CD1c-positive myeloid dendritic cell (primary cell): Measurements from ENCODE around the gene EXD3.
"Not testable (repeated sequence)": the region's sequence is repeated elsewhere in the genome, so short reads cannot be mapped to it uniquely, and the experiment has no call there.

ENCODE experiments used
- DNase-seq: peaks from one replicate; pipeline ENCODE4 v3.0.0-alpha.2; 2016; ENCODE audit errors: extremely low spot score

EXD3 gene

DNA sequence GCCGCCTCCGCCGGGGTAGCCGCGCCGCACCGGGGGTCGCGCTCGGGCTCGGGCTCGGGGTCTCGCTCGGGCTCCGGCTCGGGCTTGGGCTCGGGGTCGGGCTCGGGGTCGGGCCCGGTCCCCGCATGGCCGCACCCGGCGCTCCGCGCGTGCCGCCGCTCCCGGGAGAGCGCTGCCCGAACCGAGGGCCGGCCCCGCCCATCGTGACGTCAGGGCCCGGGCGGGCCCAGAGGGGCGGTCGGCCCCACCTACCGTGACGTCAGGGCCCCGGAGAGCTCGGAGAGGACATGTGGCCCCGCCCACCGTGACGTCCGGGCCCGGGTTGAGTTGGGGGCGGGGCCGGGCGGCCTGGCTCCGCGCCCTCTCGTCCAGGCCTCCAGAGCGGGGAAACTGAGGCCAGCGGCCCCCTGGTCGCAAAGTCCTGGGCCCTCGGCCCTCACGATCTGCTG lies 36.2 kb upstream of the EXD3 start, which contains the start of gene NSMF:
Gene NSMF, minus strand, starts transcription at position 183 of the 449 bp plus-strand sequence. CDS start 232 bp downstream, outside the sequence.
- peak; percentile 97 for DNase-seq

DNA sequence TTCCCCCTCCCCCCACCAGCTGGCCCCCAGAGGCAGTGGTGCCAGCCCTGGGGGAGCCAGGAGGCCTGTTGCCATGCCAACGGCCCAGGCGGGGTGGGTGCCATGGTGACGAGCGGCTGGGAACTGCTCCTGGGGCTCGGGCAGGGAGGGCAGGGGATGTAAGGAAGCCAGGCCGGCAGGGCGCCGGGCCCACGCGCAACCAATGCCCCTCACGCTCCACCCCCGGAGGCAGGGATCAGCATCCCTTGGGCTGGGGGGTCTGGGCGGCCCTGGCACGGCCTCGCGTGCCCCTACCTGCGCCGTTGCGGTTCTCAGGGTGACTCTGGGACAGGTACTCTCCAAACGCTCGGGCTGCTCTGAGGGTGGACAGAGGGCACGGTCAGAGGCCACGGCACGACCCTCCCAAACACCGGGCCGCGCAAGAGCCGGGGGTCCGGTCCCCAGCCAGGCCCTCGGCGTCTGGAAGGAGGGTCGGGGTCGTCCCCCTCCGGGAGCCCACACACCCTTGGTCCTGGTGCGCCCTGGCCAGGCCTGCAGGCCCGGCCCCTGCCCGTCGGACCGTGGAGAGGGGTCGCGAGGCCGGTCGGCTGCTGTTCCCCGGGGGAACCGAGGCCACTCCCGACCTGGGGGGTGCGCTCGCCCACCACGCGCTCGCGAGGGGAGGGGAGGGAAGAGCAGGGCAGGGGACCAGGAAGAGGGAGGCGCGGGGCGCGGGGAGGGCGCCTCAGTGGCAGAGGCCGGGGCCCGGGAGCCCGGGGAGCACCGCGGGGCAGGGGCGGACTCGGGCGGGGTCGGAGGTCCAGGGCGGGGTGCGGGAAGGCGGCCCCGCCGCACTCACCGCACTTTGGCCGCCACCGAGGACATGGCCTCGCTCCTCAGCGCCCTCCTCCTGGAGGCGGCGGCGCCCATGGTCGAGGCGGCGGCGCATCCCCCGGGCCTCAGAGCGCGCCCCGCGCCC lies 35.5 kb upstream of the EXD3 start:
- DNase-seq, result no peak

DNA sequence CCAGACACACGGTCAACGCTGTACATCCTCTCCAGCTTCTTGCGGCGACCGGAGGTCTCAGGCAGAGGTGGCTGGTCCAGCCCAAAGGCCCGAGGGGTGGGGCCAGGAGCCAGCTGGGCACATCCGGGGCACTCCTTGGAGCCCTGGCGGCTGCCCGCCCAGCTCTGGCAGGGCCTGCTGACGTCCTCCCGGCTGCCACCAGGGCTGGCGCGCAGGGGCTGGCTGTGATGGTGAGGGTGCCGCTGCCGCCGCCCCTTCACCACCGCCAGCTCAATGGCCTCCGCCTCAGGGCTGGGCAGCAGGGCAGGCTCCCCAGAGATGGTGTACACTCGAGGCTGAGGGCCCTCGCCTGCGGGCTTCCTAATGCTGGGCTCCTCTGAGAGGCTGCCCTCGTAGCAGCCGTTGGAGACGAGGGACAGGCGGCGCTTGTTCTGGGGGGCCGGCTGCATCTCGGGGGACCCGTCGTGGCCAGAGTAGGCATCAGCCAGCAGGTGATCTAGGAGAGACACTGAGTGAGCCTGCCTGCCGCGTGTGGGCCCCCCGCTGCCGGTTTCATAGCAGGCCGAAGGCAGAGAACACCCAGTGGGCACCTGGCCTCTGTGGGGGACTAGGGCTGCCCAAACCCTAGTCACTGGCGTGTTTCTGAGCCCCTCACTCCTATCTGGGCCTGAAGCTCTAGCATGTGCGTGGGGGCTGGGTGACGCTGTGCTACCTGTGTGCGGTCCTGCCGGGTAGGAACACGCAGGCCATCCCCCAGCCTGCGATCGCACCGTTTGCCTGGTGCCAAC lies 34.6 kb upstream of the EXD3 start:
- DNase-seq, result no peak

DNA sequence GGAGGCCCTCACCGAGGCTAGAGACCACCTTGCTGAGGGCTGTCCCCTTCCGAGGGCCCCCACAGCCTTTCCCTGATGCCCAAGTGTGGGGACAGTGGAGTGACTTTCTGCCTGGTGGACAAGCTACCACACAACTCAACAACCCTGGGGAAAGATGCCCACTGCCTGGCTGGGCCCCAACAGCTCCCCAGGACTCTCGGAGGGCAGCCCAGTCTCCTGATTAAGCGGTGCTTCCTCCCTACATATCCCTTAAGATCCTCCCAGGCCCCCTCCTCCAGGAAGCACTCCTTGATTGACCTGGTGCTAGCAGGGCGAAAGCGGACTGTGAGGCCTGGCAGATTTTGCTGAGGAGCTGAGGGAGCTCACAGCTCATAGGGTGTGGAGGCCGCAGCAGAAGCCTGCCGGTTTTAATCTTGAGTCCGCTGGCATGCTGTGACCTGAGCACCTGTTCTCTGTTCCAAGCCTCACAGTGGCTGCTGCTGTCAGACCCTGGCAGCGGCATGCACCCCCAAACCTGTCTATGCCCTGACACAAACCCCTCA lies 34.0 kb upstream of the EXD3 start:
- DNase-seq, result no peak

DNA sequence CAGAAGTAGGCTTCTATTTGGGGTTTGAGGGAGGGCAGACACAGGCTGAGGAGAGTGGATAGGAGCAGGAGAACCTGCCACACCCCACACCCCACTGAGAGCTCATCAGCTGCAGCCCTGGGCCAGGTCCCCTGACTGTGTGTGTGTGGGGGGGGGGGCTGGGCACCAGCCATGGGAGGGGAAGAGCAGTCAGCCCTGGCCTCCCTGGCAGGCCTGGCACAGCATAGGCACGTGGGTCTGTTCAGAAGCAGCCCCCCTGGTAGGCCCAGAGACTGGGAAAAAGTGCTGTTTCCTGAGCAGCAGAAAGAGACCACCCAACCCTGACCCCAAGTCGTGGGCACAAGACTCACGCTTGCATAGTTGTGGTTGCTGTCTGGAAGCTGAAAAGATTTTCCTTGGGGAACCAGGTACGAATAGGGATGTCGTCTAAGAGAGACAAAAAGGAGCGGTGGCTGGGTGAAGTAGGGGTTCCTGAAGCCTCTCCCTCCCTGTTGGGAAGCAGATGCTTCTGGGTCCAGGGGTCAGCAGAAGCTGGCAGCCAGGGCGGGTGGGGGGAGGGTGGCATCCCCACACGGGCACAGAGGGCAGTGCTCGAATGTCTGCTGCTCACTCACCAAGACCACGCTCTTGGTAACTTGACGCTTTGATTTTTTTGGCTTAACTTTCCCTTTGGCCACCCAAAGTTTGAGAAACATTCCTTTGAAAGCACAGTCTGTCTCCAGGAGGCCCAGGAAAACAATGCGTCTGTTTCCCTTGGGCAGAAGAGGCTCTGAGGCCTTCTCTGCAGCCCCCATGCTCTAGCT lies 33.3 kb upstream of the EXD3 start:
- DNase-seq, result no peak

DNA sequence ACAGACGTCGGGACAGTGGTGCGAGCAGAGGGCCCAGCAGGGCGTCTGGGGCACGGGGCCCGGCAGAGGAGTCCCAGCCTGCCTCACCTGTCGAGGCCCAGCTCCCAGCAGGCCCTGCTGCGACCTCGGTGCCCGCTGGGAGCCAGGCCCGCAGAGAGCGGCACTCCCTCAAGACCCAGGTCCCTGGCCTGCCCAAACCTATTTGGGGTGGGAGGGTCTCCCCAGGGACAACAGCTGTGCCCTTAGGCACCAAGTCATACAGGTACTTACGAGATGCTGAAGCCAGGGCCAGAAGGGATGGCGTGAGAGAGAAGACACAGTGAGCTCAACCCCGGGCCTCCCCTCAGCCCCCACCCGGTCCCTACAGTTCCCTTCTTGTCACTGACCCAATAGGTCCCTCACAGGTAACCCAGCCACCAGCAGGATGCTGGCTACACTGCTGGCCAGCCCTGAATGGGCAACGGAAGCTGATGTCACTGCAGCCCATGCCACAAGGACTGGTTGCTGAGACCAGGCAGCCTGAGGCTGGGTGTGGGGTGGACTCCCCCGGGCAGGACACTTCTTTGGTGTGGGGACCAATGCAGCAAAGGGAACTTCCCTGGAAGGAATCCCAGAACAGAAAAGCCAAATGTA lies 32.5 kb upstream of the EXD3 start:
- DNase-seq, result no peak

DNA sequence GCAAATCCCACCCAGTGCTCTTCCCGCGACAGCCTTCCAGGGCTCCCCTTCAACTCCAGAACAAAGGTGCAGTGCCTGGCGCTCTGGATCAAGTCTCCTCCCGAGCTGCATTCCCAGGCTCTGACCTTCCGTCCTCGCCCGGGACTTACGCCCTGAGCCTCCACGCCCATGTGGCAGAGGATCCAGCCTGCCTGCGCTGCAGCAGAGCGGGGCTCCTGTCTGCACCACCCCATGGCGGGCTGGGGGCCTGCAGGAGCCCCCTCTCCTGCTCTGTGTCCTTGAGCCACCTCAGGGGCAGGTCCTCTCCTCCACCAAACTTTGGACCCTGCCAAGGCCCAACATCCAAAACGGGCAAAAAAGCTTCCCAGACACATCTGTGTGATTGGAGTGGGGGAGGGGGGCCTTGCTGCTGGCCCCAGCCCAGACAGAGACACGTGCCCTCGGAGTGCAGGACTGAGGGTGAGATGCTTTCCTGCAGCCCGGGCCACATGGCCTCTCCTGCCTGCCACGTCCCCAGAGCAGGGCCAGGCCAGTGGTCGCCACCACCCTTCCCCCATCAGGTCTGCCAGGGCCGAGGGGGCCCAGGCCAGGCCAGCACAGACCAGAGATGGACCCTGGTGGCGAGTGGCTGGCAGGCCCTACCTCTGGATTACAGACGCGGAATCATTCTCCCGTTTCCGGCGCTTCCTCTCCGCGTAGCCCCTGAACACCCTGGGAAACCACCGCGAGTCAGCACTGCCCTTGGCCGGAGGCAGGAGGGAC lies 31.8 kb upstream of the EXD3 start:
- no peak for DNase-seq

DNA sequence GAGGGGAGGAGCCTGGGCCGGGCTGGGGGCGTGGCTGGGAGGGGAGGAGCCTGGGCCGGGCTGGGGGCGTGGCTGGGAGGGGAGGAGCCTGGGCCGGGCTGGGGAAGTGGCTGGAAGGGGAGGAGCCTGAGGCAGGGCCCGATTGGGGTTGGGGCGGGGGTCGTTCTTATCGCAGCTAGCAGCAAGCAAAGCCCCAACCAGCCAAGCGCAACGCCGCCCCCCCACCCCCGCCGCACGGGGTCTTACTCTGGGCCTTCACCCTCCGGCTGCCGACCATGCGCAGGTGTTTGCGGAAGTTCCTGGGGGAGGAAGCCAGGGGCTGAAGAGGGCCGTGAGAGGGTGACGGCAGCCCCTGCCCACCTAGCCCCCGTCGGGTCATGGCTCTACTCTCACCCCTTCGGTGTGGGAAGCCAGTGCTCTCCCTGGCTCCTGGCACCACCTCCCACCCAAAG lies 31.2 kb upstream of the EXD3 start:
- DNase-seq, result peak; percentile 49

DNA sequence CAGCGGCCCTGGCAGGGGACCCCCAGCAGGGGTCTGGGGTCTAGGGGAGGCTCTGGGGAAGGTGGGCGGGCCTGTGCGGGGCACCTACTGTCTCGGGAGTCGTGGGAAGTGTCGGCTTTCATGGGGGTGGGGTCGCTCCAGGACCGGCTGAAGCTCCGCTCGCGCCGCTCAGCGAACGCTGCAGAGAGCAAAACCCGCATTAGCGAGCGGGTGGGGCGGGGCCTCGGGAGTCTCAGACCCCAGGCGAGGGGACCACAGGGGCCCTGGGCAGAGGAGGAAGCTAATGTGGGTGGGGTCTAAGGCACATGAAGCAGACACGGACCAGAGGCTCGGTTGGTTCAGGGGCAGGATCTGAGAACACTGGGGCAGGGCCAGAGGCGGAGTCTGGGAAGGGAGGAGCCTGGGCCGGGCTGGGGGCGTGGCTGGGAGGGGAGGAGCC lies 30.7 kb upstream of the EXD3 start:
- peak; percentile 83 for DNase-seq

DNA sequence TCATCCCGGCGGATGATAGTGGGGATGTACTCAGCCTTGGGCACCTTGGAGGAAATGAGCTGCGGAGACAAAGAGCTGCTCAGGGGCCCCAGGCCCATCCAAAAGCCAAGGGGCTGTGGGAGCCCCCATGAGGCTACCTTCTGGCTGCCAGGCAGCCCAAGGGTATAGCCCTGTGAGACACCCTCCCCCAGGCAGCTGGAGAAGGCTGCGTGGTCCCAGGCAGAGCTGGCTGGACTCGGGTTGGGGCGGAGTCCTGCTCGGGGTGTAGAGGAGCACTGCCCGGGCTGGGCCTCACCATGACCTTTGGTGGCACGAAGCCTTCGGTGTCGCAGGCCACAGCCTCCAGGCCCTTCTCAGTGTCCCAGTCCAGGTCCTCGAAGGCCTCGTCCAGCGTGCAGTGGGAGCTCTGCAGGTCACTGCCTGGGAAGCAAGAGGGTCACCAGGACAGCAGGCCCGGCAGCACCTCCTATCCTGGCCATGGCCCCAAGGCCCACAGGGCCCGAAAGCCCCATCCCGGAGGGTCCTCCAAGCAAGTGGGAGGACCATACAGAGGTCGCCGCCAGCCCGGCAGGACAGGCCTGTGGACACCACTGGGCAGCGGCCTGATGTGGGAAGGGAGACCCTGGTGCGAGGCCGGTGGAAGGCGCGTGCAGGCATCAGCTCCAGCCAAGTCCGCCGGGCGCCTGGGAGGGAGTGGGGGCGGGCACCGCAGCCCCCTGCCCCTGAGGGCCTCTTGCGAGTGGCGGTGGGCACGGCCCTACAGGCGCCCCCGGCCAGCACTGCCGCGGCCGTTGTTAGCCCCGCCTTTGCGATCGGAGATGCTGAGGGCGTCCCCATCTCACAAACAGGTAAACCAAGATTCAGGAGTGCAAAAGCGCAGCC lies 30.0 kb upstream of the EXD3 start:
- DNase-seq, result no peak

DNA sequence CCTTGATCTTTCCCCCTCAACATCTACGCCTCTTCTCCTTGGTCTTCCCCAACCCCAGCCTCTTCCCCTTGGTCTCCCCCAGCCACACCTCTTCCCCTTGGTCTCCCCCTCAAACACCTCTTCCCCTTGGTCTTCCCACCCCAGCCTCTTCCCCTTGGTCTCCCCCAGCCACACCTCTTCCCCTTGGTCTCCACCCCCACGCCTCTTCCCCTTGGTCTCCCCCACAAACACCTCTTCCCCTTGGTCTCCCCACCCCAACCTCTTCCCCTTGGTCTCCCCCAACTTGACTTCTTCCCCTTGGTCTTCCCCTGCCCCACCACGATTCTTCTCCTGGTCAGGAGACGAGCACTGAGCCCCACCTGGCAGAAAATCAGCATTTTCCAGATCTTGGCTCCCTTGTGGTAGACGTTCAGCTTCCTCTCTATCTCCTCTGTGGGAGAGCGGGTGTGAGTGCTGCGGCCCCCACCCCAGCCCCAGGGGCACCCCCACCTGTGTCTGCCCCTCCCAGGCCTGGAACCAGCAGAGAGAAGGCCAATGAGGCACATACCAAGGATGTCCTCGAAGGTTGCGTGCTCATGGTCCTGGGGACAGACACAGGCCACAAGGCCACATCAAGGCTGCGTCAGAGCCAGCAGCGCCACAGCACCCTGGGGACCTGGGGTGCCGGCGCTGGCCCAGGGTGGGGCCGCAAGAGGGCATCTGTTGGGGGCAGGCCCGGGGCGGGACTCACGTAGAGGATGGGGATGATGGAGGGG lies 29.2 kb upstream of the EXD3 start:
- peak; percentile 14 for DNase-seq

DNA sequence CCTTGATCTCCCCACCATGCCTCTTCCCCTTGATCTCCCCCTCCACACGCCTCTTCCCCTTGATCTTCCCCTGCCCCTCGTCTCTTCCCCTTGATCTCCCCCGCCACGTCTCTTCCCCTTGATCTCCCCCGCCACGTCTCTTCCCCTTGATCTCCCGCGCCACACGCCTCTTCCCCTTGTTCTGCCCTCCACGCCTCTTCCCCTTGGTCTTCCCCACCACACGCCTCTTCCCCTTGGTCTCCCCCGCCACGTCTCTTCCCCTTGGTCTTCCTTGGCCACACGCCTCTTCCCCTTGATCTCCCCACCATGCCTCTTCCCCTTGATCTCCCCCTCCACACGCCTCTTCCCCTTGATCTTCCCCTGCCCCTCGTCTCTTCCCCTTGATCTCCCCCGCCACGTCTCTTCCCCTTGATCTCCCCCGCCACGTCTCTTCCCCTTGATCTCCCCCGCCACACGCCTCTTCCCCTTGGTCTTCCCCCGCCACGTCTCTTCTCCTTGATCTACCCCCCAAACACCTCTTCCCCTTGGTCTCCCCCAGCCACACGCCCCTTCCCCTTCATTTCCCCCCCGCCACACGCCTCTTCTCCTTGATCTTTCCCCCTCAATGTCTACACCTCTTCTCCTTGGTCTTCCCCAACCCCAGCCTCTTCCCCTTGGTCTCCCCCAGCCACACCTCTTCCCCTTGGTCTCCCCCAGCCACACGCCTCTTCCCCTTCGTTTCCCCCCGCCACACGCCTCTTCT lies 28.5 kb upstream of the EXD3 start:
- DNase-seq, result not testable (repeated sequence)

DNA sequence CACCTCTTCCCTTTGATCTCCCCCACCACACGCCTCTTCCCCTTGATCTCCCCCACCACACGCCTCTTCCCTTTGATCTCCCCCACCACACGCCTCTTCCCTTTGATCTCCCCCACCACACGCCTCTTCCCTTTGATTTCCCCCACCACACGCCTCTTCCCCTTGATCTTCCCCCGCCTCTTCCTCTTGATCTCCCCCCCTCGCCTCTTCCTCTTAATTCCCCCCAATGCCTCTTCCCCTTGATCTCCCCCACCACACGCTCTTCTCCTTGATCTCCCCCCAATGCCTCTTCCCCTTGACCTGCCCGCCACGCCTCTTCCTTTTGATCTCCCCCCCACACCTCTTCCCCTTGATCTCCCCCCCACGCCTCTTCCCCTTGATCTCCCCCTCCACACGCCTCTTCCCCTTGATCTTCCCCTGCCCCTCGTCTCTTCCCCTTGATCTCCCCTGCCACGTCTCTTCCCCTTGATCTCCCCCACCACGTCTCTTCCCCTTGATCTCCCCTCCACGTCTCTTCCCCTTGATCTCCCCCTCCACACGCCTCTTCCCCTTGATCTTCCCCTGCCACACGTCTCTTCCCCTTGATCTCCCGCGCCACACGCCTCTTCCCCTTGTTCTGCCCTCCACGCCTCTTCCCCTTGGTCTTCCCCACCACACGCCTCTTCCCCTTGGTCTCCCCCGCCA lies 27.7 kb upstream of the EXD3 start:
- DNase-seq, result peak; percentile 45

DNA sequence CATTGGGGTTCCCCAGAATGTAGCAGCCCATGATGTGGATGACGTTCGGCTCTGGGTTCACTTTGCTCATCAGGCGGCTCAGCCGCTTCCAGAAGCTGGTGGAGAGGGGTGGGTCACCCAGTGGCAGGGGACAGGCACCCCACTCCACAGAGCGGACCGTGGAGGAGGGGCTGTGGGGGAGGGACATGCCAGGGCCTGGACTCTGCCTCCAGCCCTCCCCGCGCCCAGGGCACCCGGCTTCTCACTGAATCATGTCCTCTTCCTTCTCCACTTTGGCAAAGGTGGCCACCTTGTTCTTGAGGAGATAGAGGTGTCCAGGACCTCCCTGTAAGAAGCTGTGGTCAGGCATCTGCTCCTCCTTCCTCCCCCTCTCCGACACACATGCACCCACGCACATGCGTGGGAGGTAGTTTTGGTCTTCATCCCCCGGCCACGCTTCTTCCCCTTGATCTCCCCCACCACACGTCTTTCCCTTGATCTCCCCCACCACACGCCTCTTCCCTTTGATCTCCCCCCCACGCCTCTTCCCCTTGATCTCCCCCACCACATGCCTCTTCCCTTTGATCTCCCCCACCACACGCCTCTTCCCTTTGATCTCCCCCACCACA lies 27.1 kb upstream of the EXD3 start:
- peak; percentile 18 for DNase-seq

DNA sequence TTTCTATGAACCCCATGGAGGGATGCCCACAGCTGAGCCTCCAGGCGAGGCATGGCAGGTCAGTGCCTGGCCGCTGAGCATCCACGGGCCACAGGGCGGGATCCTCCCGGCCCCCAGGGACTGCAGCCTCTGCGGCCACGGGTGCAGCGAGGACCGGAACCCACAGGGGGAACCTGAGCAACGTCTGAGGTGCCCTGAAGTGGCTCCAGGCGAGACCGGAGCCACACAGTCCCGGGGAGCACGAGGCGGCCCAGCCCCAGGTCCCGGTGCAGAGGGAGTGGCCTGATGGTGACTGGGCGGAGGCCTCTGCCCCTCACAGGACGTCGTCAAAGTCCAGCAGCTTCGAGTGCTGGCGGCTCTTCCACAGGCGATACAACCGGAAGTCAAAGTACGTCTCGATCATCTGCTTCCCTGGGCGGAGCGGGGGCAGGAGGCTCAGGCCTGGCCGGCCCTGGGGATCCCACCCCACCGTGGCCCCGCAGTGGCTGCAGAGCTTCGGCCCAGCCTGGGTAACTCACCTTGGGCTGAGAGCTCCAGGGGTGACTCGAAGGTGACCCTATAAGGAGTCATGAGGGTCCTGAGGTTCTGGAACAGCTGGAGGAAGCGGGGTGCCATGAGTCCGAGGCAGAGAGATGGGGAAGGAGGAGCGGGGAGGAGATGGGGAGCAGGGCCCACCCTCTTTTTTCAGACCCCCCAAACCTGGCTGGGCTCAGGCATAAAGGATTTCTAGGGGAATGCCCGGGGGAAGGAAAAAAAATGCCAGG lies 26.3 kb upstream of the EXD3 start:
- no peak for DNase-seq

DNA sequence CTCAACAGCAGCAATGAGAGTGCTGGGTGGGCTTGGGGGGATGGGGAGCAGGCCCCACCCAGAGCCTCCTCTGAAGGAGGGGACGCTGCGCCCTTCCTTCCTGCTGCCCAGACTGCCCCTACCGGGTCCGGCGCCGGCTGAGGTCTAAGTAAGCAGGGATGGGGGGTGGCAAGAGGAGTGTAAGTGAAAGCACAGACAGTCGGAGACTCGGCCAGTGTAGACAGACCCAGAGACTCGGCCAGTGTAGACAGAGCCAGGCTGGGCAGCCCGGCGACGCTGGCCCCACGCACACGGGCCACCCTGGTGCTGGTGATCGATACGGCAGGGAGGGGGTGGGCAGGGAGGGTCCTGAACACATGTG lies 25.6 kb upstream of the EXD3 start:
- no peak for DNase-seq
